CD4-positive, alpha-beta T cell treated with Interleukin-12 subunit alpha and Interleukin-12 subunit beta, for 1 hour (primary cell): ENCODE data around the gene ARAP1.

ENCODE experiments used
- DNase-seq: peaks from one replicate; pipeline ENCODE4 v3.0.0-alpha.2; 2020

Gene ARAP1

GRCh38 chr11:72652873-72653630, 99.2 kb downstream of the ARAP1 start:
- no peak for DNase-seq

GRCh38 chr11:72652133-72652532, 100.1 kb downstream of the ARAP1 start:
- no peak for DNase-seq

- DNase-seq = no peak
These were observed 102.8 kb downstream of the ARAP1 start for GRCh38 chr11:72649215-72649976.

- no peak for DNase-seq
These were observed 103.6 kb downstream of the ARAP1 start for GRCh38 chr11:72648384-72649136.

GRCh38 chr11:72647882-72648281, 104.3 kb downstream of the ARAP1 start:
- DNase-seq = no peak

DNA sequence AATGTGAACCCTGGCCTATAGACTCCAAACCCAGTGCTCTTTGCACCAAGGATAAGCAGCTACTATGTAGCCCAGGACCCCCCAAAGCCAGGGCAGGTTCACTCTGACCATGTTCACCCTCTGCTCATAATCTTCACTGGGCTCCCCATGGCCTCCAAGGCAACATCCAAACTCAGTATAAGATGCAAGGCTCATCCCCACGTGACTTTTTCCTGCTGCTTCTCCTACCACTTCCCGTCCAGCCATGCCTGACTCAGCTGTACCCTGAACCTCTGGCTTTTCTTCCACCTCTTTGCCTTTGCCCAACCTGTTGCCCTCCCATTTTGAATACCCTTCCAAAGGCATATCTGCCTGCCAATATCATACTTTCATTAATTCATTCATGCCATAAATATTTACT, 105.7 kb downstream of the ARAP1 start:
- no peak for DNase-seq

GRCh38 chr11:72646024-72646423, 106.2 kb downstream of the ARAP1 start:
- no peak for DNase-seq

DNA sequence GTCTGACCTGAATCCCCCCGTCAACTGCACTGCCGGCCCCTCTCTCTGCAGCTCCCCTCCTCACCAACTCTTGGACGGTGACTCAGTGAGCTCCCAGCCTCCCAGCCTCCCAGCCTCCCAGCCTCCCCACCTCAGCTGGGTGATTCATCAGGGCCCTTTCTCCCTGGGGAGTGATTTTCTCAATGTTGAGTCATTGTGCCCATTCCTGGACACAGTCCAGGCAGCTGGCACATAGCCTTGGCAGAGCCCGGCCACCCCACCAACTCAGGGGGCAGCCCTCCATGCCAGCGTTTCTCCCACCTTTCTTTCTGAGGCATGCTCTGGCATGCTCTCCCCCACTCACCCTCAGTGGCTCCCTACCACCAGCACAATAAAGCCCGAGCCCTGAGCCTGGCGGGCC, 108.7 kb downstream of the ARAP1 start:
- no peak for DNase-seq

DNA sequence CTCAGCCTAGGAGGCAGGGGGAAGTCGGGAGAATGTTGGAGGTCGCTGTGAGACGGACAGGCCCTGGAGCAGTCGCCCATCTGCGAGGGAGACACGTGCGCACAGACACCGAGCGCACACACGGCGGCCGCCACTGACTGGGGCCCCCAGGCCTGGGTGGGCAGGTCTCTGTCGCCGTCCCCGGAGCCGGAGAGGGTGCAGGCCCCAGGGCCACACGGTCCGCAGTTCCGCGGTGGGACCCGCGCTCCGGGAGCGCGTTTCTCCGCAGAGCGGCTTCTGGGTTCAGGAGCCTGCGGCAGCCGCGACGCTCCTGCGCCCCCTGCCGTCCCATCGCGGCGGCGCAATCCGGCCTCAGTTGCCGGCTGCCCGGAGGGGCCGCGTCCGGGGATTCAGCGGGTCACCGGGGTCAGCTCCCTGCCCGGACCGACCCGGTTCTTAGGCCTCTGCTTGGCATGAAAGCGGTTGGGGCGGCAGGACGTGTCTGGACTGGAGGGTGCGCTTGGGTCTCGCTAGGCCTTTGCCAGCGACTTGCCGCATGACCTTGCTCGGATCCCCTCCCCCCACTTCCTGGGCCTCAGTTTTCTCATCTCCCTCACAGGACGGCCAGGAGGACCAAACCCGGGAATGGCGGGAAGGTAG, 109.2 kb downstream of the ARAP1 start:
- peak; percentile 68 for DNase-seq

DNA sequence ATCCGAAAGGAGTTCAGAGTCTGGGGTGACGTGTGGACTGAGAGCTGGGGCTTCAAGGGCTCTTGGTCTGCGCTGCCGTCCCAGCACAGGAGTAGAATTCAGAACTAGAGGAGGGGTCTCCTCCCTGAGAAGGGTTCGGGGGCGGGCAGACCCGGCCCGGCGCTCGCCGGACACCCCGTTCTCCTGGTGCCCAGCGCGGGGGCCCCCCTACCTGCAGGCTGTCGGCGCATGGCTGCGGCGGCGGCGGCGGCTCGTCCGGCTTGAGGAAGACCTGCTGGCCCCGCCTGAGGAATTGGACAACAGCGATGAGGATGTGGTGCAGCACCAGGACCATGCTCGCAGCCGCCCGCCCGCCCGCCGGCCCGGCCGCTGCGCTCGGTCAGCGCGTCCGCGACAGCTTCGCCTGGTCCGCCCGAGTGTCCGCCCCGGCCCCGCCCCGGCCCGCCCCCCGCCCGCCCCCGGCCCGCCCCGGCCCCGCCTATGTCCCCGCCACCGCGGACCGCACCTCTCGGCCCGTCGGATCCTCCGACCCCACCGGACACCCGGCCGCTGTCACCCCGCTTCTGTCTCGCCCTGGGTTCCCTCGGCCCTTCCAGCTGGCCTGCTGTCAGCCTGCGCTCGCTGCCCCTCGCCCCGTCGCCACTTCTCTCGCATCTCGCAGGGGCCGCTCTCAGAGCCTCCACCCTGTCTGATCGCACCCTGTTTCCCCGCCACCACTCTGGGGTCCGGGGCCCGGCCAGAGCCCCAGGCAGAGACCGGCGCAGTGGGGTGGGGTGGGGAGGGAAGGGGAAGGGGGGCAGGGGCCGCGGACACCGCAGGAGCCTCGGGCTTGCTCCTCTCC, 109.9 kb downstream of the ARAP1 start:
- no peak for DNase-seq

GRCh38 chr11:72641522-72642042, 110.6 kb downstream of the ARAP1 start:
- DNase-seq = no peak

DNA sequence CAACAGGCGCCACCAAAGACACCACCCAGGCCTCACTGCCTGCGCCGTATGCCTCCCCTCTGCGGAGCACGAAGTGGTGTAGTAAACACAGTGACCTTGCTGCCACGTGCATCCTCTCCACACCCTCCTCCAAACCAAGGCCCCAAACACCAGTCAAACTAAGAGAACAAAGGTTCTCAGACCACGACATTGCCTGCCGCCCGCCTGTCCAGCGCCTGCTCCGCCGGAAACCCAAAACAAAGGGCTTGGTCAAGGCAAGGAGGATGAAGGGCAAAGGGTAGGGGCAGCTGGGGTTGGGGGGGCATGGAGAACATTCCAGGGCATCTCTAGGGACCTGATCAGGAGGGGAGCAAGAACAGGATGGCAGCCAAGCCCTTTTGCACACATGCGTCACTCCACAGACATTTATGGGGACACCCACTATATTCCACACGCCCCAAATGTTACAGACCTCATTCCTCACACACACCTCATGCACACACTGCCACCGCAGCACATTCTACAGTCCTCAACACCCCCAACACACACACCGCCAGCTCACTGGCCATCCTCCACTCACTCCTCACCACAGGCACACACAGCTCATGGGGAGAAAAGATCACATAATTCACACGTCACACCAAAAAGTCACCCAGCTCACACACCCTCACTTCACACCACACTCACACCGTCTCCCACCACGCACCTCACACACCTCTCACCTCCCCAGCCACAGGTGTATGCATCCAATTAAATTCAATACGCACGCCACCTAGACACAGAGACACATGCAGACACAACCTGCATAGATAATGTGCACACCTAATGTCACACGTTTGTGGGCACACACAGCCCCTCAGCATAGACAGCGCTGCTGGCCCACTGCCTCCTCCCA, 112.5 kb downstream of the ARAP1 start:
- no peak for DNase-seq

GRCh38 chr11:72637926-72638325, 114.3 kb downstream of the ARAP1 start:
- DNase-seq = no peak

- no peak for DNase-seq
These were observed 115.0 kb downstream of the ARAP1 start for GRCh38 chr11:72637198-72637597.

DNA sequence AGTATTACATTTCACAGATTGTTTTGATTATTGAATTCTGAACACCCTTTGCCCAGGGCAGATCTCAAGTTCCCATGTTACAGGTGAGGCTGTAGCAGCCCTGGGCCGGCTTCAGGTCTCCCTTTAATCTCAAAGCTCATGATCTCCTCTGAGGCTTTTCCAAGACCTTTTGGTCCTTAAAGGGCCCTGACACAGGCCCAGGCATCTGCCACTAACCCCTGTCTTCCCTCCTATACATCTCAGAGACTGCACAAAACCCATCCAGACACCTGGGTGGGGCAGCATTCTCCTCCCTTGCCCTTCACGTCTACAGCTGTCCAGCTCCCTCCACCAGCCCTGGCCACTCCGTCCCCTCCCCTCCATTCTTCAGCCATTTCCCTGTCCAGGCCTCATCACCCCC, 115.8 kb downstream of the ARAP1 start:
- DNase-seq = no peak

- no peak for DNase-seq
These were observed 116.3 kb downstream of the ARAP1 start for GRCh38 chr11:72635933-72636332.

GRCh38 chr11:72635309-72635915, 116.8 kb downstream of the ARAP1 start:
- no peak for DNase-seq
